ENCODE data around the gene GNAI3. TPM values are rescaled to one million over a fixed set of nuclear protein-coding genes. Genes with fewer than 3 reads are reported as not detected.

Gene GNAI3
- total RNA-seq (2022; extraction: Qiagen RNA extraction; ENCODE audit: low read depth) = 4.7 to 5.9 TPM (median 5.4 TPM) in 5 replicates

DNA sequence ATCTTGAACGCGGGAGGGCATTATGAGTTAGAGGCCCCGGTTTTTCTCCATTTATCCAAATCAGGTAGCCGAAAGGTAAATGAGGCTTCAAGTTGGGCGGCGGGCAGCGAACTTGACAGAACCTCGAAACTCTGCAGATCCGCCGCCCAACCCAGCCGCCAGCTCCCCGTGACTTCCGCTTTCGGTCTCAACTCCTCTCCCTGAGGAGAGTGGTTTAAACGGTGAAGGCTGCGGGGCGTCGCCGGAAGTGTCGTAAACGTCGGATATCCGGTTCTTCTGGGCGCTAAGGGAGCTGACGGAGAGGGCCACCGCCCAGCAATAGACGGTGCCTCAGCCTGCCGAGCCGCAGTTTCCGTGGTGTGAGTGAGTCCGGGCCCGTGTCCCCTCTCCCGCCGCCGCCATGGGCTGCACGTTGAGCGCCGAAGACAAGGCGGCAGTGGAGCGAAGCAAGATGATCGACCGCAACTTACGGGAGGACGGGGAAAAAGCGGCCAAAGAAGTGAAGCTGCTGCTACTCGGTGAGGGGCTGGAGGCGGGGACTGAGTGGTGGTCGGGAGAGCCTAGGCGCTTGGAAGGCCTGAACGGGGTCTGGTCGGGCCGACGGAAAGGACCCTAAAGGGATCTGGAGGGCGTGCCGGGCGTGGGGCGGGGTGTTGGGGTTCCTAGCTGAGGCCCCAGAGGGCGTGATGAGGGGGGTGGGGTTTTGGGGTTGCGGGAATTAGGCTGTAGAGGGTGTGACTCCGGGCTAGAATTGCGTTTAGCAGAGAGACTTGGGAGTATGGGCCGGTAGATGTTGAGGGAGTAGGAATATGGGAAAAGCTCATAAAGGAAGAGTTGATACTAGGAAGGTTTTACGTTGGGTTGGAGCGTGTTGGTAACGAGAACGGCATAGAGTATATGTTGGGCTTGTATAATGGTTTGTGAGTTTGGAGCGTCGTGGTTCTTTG is at the start of gene GNAI3:
TSS of gene GNAI3 (plus strand) at position 295 of the 947 bp plus-strand sequence. CDS start at position 401, 106 bp downstream.

DNA sequence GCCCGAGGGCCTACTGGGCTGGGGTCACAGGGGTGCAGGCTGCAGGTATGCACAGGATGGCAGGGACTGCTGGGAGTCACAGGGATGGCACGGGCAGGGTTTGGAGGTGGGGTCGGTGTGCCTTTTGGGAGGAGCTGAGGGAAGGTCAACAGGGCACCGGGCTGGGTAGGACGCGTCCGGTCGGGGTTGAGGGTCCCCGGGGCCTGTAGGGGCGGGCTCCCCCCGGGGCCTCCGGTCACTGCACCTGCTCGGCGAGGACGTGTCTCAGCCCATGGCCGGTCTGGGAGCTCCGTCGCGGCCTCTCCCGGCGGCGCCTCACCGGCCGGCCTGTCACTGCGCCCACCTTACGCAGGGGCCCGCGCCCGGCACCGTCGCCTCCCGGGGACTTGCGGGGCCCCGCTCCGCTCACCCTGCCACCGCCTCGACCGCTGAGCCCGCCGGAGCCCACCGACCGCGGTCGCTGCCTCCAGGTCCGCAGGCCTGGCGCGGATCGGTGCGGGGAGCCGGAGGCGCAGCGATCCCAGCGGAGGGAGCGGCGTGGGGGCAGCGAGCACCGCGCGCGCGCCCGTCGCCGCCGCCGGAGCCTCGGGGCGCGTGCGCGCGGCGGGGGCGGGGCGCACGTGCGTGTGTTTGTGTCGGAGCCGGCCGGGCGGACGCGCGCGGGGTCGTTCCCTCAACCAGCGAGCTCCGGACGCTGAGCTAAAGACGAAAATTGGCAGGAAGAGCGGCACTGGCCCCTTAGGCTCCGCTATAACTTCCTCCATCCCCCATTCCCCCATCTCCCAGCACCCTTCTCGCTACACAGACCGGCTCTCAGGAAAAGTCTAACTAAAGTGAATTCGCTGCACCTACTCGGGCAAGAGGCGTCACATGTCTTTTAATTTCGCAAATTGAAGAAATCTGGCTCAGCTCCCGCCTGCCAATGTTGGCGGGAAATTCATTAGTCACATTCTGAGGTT is 39.0 kb upstream of the GNAI3 start, which contains the start of gene AMIGO1:
TSS of gene AMIGO1 (minus strand) at position 552 of the 959 bp plus-strand sequence. CDS start 815 bp downstream, outside the sequence.

DNA sequence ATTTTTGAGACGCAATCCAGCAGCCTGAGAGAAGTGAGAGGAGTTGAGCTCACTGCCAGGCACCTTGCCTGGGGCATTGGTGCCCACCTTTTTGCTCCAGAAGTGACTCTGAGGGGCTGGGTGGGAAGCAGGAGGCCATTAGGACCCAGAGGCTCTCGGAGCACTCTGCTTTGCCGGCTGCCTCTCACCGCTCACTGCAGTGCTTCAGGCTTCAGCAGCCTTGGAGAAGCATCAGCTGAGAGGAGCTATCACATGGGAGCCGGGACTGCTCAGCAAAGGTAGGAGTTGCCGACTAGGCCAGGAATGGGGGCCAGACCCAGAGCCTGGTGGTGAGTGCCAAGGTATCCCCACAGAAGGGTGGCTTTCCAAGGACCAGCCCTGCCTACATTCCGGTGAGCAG is 8.7 kb upstream of the GNAI3 start, which contains the start of gene GPR61:
TSS of gene GPR61 (plus strand) at position 197 of the 400 bp plus-strand sequence. CDS start 3,151 bp downstream, outside the sequence.

DNA sequence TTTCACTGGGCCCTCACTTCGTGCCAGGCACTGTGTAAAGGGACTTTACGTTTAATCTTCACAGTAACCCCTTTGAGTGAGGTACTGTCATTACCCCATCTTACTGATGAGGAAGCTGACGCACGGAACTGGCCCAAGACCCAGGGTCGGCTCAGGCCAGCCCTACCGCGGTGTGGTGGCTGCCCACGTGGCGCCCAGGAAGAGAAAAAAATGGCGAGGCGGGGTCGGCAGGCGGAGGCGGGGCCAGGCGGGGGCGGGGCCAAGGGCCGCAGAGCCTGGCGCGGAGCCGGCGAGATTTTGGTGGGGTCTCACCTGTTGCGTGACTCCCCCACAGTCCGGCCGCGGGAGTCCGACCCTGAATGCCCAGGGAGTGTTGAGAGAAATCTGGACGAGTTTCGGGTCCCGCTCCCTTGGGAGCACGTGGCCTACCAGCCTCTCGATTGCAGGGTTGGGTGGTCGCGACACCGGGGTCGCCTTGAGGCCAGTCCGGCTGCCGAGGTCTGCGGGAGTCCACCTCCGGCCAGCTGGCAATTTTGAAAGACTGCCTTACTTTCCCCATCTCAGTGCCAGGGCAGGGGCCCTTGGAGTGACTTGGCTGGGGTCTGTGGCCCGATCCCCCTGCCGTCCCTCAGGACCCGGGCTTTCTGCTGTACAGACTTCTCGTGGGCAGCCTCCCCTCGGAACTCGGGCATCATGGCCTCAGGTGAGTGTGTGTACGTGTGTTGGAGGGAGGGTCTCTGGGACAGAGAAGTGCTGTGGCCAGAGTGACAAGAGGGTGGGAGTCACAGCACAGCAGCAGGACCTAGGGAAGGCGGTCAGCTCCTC is 71.4 kb downstream of the GNAI3 start, which contains the start of the genes AMPD2 and GNAT2:
TSS of gene AMPD2 (plus strand) at position 262 of the 825 bp plus-strand sequence. CDS start 1,339 bp downstream, outside the sequence.
TSS of gene GNAT2 (minus strand) at position 41 of the 825 bp plus-strand sequence. CDS start 6,746 bp downstream, outside the sequence.

DNA sequence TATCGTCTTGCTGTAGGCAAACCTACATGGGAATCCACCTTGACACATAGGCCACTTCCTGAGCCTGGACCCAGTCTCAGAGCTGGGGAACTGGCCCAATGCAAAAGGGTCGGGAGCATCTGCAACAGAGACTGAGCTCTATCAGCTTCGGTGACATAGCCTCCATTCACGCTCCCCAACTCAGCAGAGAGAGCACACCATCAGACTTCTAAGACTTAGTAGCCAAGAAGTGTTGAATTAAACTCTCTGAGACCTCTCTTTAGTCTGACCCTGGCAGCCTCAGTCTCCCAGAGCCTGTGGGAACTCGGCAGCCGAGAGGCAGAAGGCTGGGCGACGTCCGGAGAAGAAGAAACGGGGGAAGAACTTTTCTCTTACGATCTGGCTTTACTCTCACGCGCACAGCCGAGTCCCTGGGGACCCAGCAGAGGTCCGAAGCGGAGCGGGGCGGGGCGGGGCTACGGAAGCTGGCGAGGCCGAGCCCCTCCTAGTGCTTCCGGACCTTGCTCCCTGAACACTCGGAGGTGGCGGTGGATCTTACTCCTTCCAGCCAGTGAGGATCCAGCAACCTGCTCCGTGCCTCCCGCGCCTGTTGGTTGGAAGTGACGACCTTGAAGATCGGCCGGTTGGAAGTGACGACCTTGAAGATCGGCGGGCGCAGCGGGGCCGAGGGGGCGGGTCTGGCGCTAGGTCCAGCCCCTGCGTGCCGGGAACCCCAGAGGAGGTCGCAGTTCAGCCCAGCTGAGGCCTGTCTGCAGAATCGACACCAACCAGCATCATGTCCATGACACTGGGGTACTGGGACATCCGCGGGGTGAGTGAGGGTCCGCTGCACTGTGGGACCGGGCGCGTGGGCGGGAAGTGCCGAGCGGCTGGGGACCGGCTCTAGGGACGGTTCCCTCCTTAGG is 107.5 kb downstream of the GNAI3 start, which contains the start of gene GSTM4:
TSS of gene GSTM4 (plus strand) at position 485 of the 905 bp plus-strand sequence. CDS start at position 776, 291 bp downstream.

DNA sequence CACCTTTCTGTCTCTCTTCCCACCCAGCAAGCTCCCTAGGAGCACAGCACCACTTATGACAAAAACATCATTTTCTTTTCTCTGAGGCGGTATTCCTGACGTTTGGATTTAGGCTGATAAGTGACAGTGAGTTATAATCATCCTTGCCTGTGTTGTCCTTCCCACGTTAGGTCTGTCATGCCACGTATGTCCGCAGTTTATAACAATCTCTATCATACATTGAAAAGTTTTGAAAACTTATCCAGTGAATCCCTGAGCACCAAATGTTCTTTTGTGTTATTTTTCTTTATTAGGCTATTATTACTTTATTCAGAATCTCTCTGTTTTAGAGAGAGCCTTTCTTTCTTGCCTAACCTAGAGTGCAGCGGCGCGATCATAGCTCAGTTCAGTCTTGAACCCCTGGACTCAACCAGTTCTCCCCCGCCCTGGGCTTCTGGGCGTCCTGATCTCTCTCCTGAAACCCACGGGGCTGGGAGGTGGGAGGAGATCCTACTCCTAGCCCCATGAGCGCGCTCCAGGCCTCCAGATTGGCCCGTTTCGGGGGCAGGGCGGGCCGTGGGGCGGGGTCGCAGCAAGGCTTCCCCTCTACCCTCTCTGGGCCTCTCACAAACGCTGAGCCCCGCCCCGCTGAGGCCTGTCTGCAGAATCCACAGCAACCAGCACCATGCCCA is 119.2 kb downstream of the GNAI3 start, which contains the start of gene GSTM2:
TSS of gene GSTM2 (plus strand) at position 606 of the 671 bp plus-strand sequence. CDS start at position 665, 59 bp downstream.

Other genes with a start within 250 kb of the GNAI3 start
- gene MYBPHL, start 241.6 kb upstream of the GNAI3 start, total RNA-seq (2022; extraction: Qiagen RNA extraction; ENCODE audit: low read depth) = not detected in 5 replicates
- gene SORT1, start 150.7 kb upstream of the GNAI3 start, total RNA-seq (2022; extraction: Qiagen RNA extraction; ENCODE audit: low read depth) = 3.7 to 4.7 TPM (median 4.4 TPM) in 5 replicates
- 104 to 114 TPM (median 113 TPM) in 5 replicates for gene PSMA5, start 122.2 kb upstream of the GNAI3 start, total RNA-seq (2022; extraction: Qiagen RNA extraction; ENCODE audit: low read depth)
- 0.10 to 0.19 TPM (median 0.15 TPM) in 5 replicates for gene SYPL2, start 82.1 kb upstream of the GNAI3 start, total RNA-seq (2022; extraction: Qiagen RNA extraction; ENCODE audit: low read depth)
- gene ATXN7L2, start 64.7 kb upstream of the GNAI3 start, total RNA-seq (2022; extraction: Qiagen RNA extraction; ENCODE audit: low read depth) = 2.0 to 3.8 TPM (median 2.8 TPM) in 5 replicates
- gene CYB561D1, start 54.5 kb upstream of the GNAI3 start, total RNA-seq (2022; extraction: Qiagen RNA extraction; ENCODE audit: low read depth) = 4.5 to 5.2 TPM (median 4.8 TPM) in 5 replicates
- gene AMIGO1, start 38.9 kb upstream of the GNAI3 start, total RNA-seq (2022; extraction: Qiagen RNA extraction; ENCODE audit: low read depth) = 1.0 to 1.5 TPM (median 1.2 TPM) in 5 replicates
- gene GPR61, start 8.7 kb upstream of the GNAI3 start, total RNA-seq (2022; extraction: Qiagen RNA extraction; ENCODE audit: low read depth) = not detected in 5 replicates
- gene GNAT2, start 71.0 kb downstream of the GNAI3 start, total RNA-seq (2022; extraction: Qiagen RNA extraction; ENCODE audit: low read depth) = 0.13 to 0.20 TPM (median 0.18 TPM) in 3 of 5 replicates, not detected in the others
- 28.3 to 31.7 TPM (median 30.6 TPM) in 5 replicates for gene AMPD2, start 71.2 kb downstream of the GNAI3 start, total RNA-seq (2022; extraction: Qiagen RNA extraction; ENCODE audit: low read depth)
- gene GSTM4, start 107.5 kb downstream of the GNAI3 start, total RNA-seq (2022; extraction: Qiagen RNA extraction; ENCODE audit: low read depth) = 8.5 to 10.7 TPM (median 9.6 TPM) in 5 replicates
- 3.2 to 5.2 TPM (median 4.0 TPM) in 5 replicates for gene GSTM2, start 119.4 kb downstream of the GNAI3 start, total RNA-seq (2022; extraction: Qiagen RNA extraction; ENCODE audit: low read depth)
- gene GSTM1, start 139.2 kb downstream of the GNAI3 start, total RNA-seq (2022; extraction: Qiagen RNA extraction; ENCODE audit: low read depth) = not detected in 5 replicates
- not detected in 5 replicates for gene GSTM5, start 163.6 kb downstream of the GNAI3 start, total RNA-seq (2022; extraction: Qiagen RNA extraction; ENCODE audit: low read depth)
- 21.7 to 33.5 TPM (median 24.4 TPM) in 5 replicates for gene GSTM3, start 192.4 kb downstream of the GNAI3 start, total RNA-seq (2022; extraction: Qiagen RNA extraction; ENCODE audit: low read depth)
- gene EPS8L3, start 215.3 kb downstream of the GNAI3 start, total RNA-seq (2022; extraction: Qiagen RNA extraction; ENCODE audit: low read depth) = 0.94 to 1.6 TPM (median 1.1 TPM) in 5 replicates

Data from A549 treated with DMSO at 1 μM for 4 hours (cell line).